Measurements from ENCODE around the gene DNPEP.

DNPEP gene

GRCh38 chr2:219421323-219421722 is 33.6 kb upstream of the DNPEP start:
- peak overlapping the region in 2 of 3 experiments; percentile 8 to 93 for H3K4me3 Mint-ChIP-seq
- TF ChIP-seq CTCF (IDR thresholded peaks at IDR 0.05; ENCODE audit: unreplicated experiment in 3 of 3) = no peak
- no peaks in the 10 kb centered on the region for H3K36me3 Mint-ChIP-seq (ENCODE audit: low read depth)
- H3K4me1 Mint-ChIP-seq = peaks cover 60% of the 10 kb centered on the region
- H3K27ac Mint-ChIP-seq = peak overlapping the region in 1 of 3 experiments; percentile 56
- H3K9me3 Mint-ChIP-seq = no peaks in the 10 kb centered on the region
- peaks cover 3% of the 10 kb centered on the region for H3K27me3 Mint-ChIP-seq (ENCODE audit: low read depth)

DNA sequence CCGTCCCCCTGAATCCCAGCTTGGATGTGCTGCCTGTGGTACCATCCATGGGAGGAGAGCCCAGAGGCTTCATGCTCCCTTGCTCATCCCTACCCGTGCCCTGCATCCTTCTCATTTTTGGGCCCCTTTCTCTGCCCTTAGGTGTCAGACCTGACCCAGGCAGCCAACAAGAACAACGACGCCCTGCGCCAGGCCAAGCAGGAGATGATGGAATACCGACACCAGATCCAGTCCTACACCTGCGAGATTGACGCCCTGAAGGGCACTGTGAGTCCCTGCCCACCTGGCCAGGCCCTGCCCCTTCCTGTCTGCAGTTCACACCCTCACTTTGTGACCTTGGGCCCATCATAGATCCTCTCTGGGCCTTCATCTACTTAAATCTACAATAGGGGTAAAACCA is 33.0 kb upstream of the DNPEP start:
- peaks cover 3% of the 10 kb centered on the region for H3K27me3 Mint-ChIP-seq (ENCODE audit: low read depth)
- no peaks in the 10 kb centered on the region for H3K9me3 Mint-ChIP-seq
- peak overlapping the region in 2 of 3 experiments; percentile 91 to 93 for H3K4me3 Mint-ChIP-seq
- H3K27ac Mint-ChIP-seq = peak overlapping the region in 1 of 3 experiments; percentile 56
- no peak for TF ChIP-seq CTCF (IDR thresholded peaks at IDR 0.05; ENCODE audit: unreplicated experiment in 3 of 3)
- H3K4me1 Mint-ChIP-seq = peaks cover 67% of the 10 kb centered on the region
- no peaks in the 10 kb centered on the region for H3K36me3 Mint-ChIP-seq (ENCODE audit: low read depth)

DNA sequence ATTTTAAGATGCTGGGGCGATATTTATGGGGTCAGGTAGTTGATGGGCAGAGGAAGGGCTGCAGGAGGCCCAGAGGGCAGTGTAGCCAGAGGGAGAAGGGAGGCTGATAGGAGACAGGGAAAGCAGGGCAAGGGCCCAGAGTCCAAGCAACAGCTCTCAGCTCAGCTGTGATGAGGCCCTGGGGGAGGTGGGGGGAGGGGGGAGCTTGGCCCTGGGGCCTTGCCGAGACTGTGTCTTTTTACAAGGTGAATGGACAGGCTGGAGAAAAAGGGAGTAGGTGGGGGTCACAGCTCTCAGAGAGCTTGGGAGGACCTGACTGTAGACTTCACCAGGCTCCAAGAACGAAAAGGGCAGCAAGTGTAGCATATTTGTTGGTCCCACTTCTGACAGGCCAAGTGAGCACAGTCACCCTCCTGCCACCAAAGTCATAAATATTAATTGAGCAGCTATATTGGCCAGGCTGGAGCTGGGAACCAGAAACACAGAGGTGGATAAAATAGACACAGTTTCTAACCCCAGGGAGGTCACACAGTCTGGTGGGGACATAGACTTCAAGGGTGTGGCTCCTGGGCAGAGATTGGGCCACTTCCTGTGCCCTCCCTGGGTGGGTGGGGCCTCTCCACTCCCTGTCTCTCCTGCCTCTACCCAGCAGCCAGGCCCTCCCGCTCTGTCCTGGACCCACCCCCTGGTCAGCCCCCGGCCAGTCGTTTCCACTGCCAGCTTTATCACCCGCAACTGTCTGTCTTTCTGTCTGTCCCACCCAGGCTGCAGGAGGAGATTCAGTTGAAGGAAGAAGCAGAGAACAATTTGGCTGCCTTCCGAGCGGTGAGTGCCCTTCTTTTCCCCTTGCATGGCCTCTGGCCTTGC is 31.9 kb upstream of the DNPEP start:
- TF ChIP-seq CTCF (IDR thresholded peaks at IDR 0.05; ENCODE audit: unreplicated experiment in 3 of 3) = no peak
- Mint-ChIP-seq H3K9me3 (no peaks in the 10 kb centered on the region), H3K27me3 (ENCODE audit: low read depth) (no peaks in the 10 kb centered on the region), H3K4me3 (peak overlapping the region; percentile 79 to 93 (median 91)), H3K27ac (peak overlapping the region; percentile 56 to 89 (median 89)), H3K4me1 (peaks cover 73% of the 10 kb centered on the region), H3K36me3 (ENCODE audit: low read depth) (no peaks in the 10 kb centered on the region)

GRCh38 chr2:219419012-219419324 is 31.3 kb upstream of the DNPEP start:
- TF ChIP-seq CTCF (IDR thresholded peaks at IDR 0.05; ENCODE audit: unreplicated experiment in 3 of 3) = no peak
- H3K9me3 Mint-ChIP-seq = no peaks in the 10 kb centered on the region
- H3K4me3 Mint-ChIP-seq = peak overlapping the region; percentile 79 to 93 (median 91)
- H3K4me1 Mint-ChIP-seq = peaks cover 67% of the 10 kb centered on the region
- no peaks in the 10 kb centered on the region for H3K27me3 Mint-ChIP-seq (ENCODE audit: low read depth)
- H3K27ac Mint-ChIP-seq = peak overlapping the region; percentile 56 to 89 (median 86)
- no peaks in the 10 kb centered on the region for H3K36me3 Mint-ChIP-seq (ENCODE audit: low read depth)

GRCh38 chr2:219418155-219419011 is 30.7 kb upstream of the DNPEP start, which contains the start of gene DES:
TSS of gene DES (plus strand) at chr2:219418377. CDS start at chr2:219418463, 86 bp downstream.
- Mint-ChIP-seq H3K27ac (peak within 1 kb of the TSS; percentile 81 to 94 (median 90)), H3K4me3 (peak within 1 kb of the TSS; percentile 79 to 93 (median 91)), H3K36me3 (ENCODE audit: low read depth) (no peaks in the 10 kb centered on the region), H3K27me3 (ENCODE audit: low read depth) (no peaks in the 10 kb centered on the region), H3K9me3 (no peaks in the 10 kb centered on the region), H3K4me1 (peaks cover 66% of the 10 kb centered on the region)
- TF ChIP-seq CTCF (IDR thresholded peaks at IDR 0.05; ENCODE audit: unreplicated experiment in 3 of 3) = no peak
